Hypothalamus (tissue), 51 donors: Measurements from ENCODE around the gene S100A14.

Experiments used
- DNase-seq, 51 donors: peaks; one replicate each; lab custom pipeline; 2025; lab: John Stamatoyannopoulos, UW

Gene S100A14

GRCh38 chr1:153567621-153568366 is 48.3 kb downstream of the S100A14 start:
- no peak for DNase-seq

GRCh38 chr1:153566414-153567371 is 49.4 kb downstream of the S100A14 start:
- DNase-seq = peak in 39 of 51 donors; percentile 8 to 93 (median 35)

GRCh38 chr1:153565529-153566374 is 50.4 kb downstream of the S100A14 start, which contains the start of gene S100A2:
TSS of gene S100A2 (minus strand) at chr1:153565844. CDS start at chr1:153563877, 1,967 bp downstream.
- peak in 5 of 51 donors; percentile 6 to 24 (median 13) for DNase-seq
